HG03159 (cell line): ENCODE measurements around the gene ZNF516.

Source experiments
- ATAC-seq: cut with Tn5 transposase; IDR thresholded peaks from one replicate; pipeline ENCODE4 v1.9.1; 2021; ENCODE audit warnings: mild to moderate bottlenecking, moderate library complexity; ENCODE audit not compliant: unreplicated experiment

ZNF516 gene

DNA sequence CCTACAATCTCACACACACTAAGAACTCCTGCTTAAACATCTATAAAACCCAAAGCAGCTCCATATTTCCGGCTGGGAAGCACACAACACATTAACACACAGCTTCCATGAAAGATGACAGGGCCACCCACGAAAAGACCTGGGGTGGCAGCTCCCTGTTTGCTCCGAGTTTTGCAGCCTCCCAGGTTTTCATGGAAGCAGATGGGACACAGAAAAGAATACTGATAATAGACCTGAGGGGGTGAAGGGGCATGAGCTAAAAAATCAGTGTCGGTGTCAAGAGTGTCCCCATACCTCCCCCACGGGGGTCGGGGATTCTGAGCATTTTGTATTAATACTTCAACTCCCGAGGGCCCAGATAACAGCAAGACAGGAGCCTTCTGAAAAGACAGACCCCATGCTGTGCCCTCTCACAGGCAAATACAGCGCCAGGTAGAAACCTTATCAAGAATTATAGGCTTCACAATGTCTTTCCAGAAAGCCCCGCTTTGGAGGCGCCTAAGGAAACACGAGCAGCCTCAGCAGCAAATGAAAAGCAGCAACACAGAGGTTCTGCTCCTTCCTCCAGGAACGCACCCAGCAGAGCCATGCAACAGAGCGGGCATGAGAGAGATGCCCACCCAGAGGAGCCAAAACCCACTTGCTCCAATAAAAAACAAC lies 50.5 kb downstream of the ZNF516 start:
- no peak for ATAC-seq

DNA sequence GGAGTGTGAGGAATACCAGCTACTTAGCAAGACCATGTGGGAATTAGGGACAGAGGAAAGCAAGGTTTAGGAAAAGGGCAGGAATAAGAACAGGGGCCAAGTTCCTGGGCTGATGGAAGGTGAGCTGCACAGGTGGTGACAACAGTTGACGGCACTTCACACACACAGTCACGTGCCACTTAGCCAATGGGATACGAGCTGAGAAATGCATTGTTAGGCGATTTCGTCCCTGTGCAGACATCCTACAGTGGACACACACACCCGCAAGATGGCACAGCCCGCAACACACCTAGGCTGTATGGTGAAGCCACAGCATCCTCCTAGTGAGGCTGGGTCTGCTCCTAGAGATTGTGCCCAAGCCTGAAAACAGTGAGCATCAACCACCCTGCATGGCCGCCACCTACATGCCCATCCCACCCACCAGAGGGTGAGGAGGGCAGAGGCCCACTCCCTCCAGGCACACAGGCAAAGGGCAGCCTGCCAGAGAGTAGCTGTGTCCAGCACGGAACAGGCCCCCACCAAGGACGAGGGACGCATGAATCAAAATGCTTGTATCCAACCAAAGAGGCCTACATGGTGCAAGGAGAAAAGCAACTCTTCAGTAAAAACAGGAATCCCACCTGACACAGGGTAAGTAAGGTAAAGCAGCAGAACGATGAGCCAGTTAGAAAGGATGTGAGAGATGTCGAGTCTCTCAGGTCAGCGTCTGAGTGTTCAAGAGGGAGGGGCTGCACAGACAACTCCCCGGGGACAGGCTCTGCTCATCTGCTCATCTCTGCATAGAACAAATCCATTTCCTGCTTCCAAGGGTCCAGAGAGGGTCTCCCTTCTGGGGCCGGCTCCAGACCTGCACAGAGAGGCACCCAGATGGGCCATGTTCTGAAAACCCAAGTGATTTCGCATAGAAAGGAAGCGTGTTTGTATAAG lies 51.3 kb downstream of the ZNF516 start:
- no peak for ATAC-seq

DNA sequence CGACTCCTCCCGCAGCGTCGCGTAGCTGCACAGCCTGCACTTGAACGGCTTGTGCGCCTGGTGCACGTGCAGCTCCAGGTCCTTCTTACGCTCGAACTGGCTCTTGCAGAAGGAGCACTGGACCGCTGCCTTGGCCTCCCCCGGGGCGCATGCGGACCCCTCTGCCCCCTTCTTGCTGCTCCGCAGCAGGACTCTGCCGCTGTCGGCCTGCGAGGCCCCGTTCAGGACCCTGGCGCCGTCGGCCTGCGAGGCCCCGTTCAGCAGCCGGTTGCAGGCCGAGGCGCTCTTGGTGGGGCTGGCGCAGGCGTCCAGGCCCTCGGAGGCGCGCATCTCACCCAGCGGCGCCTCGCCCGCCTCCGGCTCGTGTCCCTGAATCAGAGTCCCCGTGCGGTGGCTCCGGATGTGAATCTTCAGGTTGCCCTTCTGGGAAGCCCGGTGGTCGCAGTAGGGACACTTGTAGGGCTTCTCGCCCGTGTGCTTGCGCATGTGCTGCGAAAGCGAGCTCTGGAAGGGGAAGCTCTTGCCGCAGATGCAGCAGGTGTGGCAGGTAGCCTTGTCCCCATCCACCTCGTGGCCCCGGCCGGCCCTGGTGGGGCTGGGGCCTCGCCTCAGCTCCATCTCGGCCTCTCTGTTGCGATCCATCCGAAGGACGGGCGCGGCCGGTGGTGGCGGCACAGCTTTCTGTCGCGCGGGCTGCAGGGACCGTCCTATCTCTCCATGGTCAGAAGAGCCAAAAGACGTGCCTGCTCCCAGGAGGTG lies 52.5 kb downstream of the ZNF516 start:
- no peak for ATAC-seq

DNA sequence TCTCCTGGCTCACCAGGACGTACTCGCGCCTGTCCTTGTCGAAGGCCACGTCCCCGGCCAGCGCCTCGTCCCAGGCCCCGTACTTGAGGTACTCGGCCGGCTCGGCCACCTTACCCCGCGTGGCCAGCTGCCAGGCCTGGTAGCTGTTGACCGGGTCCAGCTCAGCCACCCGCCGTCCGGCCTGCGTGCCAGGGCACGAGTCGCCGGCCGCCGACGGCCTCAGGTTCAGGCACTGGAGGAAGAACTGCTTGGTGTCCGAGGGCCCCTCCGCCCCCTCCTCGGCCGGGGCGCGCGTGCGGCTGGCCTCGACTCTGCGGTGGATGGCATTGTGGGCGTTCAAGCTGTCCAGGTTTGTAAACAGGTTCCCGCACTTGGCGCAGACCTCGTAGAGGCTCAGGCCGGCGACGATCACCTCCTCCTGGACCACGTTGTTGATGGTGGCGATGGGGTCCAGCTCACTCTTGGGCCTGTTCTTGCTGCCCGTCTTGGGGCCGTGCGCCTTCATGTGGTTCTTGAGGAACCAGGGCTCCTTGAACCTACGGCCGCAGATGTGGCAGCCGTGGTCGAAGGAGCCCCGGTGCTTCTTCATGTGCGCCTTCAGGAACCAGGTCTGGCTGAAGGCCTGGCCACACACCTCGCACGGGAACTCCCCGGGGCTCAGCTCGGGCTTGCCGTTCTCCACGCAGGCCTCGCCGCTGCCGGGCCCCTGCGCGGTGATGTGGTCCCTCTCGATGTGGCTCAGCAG lies 53.2 kb downstream of the ZNF516 start:
- ATAC-seq, result no peak

DNA sequence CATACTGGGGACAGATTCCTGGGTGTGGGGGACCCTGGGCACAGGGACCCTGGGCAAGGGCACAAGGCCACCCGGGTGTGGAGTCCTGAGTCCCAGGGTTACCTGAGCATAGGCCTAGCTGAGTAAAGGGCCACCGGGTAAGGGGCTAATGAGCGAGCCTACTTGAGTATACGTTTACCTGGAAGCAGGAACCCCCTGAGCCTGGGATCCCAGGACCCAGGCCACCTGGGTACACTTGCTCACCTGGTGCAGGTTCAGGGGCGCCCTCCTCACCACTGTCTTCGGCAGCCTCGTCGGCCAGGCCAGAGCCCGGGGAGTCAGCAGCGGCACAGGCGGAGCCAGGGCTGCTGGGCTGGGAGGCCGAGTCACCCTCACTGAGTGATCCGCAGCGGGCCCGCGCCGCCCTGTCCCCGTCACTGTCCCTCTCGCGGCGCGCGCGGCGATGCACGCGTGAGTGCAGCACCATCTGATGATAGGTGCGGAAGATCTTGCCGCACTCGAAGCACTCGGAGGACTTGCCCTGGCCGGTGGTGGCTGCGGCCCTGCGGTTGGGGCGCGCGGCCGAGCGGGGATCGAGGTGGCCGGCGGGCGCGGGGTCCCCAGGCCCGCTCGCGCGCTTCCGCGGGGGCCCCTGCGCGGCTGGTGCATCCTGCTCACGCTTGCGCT lies 53.9 kb downstream of the ZNF516 start:
- ATAC-seq, result no peak

DNA sequence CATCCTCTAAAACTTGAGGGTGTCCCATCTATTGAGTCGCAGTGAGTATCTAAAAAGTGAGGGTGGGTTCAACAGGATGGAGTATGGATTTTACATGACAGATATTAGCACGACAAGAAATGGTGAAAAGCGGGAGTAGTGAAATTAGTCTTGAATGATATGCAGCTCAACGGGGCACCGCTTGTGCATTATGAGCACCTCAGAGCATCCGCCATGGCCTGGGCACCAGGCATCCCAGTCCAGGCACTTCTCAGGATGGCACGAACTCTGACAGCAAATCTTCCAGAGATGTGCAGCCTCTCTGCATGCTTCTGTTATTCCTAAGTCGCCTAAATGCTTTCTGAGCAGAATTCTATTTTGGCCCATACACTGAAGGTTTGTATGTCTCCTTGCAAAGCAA lies 57.1 kb downstream of the ZNF516 start:
- no peak for ATAC-seq

DNA sequence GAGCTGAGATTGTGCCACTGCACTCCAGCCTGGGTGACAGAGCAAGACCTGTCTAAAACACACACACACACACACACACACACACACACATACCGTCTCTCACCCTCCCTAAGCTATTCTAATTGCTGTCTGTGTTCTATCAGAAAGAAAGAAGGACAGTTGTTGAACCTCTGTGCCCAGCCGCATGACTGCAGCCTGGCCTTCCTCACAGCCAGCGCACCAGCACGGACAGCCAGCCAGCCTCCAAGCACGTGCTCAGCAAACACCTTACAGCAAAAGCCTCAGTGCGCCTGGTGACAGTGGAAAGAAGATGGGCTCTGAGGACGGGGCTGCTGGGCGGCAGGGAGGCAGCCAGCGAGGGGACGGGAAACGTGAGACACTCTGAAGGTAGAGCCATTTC lies 58.0 kb downstream of the ZNF516 start:
- no peak for ATAC-seq

DNA sequence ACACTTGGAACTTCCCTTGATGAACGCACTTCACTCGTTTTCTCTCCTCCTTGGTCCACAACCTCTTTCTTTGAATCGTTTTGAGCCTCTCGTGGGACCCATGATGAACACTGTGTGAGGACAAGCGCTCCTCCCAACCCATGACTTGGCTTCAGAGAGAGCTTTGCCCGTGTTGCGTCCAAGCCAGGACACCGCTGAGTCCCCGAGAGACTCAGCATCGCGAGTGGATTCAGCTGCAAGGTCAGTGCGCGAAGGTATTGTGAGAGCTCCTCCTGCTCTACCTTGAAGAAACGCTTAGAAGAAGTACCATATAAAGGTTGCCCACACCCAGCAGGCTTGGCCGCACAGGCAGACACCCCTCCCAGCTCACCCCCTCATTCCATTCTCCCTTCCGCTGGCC lies 58.7 kb downstream of the ZNF516 start:
- ATAC-seq, result no peak

DNA sequence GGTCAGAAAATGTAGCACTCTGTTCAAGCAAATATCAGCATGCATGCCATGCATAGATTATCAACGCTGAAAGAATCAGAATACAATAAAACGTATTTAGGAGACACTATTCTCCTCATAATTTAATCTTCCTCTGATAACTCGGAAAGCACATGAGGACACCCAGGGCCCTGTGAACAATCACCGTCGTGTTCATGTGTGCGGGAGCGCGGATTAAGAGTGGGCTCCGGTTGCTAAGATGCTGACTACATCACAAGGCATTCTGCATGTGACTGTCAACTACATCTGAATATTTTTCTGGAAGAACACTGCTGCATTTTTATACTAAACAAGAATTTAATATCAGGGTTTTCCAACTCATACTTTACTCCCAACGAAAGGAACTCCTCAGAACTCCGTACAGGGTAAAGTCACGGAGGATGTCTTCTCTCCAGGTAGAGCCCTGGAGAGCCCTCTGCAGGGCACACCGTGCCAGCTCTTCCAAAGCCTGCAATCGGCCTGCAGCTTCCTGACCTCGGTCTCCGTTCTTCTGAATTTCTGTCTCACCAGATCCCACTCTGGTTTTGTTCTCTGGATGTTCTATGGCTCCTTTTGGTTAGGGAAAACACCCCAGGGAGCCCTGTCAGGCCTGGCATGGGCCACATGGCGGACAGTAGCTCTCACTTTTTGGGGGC lies 59.6 kb downstream of the ZNF516 start:
- ATAC-seq, result no peak

DNA sequence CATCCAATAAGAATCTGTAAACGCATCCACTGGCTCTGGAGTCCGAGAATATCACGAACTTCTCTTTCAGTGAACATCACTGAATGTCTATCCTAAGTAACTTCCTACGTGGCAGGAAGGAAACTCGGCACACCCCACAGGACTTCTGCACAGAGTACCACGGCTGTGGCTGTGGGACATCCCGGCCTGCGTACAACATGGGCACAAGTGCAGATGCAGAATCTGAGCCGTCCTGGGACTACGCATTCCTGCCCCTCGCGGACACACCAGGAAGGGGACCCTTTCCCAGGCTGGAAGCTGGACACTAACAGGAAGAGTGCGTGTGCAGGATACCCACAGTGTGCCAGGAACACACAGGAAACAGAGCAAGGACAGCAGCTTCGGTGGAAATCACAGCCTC lies 60.6 kb downstream of the ZNF516 start:
- no peak for ATAC-seq

DNA sequence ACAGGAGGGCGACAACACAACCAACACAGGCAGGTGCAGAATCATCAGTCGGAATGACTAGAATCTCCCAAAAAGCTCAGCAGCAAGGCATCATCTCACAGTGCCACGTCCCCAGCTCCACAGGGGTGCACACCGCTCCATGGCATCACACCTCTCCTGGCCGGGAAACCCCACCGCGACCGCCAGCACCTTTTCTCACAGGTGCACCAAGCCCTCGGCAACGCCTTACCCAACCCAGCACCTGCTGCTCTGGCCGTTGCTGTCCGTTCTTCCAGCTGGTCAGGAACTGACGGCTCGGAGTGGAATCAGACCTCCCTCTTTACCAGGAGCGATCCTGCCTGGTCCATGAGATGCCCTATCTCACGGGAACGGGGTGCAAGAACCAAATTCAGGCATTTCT lies 61.3 kb downstream of the ZNF516 start:
- no peak for ATAC-seq

DNA sequence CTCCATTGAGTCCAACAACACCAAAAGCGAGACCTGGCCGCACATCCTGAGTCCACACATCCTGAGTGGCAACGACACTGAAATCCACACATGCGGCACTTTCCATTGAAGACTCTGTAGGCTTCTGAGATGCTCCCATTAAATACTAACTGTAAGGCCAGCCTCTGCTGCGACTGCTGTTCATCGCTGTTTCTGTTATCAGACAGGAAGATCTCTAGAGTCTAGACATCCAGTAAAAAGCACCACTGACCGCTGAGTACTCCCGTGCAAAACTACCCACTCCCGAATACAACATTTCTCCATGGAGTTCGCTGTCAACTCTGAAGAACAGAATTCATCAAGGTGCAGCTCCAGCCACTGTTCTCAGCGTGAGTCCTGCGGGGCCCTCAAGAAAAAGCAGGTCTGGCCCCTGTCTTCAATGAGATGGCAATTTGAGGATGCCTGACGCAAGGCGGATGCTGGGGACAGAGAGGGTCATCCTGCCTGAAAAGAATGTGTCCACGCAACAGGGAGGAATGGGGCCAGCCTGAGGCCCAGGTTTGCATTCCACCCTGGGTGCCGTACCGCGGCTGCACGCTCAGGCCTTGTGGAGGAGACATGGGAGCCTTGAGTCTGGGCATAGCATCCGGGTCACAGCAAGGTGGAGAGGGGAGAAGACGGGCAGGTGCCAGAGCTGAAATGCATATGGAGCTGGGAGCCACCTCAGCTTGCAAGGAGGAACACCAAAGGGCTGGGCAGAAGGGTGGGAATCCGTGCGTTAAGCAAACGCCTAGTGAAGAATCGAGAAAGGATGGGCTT lies 61.9 kb downstream of the ZNF516 start:
- no peak for ATAC-seq

DNA sequence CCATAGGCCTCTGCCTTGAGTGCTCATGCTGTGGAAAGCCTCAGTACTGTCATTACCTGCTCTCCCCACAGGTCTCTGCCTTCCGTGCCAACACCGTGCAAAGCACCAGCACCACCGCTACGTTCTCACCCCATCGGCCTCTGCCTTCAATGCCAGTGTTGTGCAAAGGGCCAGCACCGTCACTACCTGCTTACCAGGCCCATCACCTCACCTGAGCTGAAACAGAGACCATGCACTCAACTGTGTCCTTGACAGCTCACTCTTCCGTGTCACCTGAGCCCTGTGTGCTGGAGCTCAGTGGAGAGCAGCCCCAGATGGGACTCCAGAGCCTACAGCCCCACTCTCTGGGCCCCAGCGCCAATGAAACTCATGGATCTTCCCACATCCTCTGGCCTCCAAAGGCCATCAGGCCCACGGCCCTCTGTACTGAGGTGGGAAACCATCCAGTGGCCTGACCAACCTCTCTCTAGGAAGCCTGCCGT lies 62.7 kb downstream of the ZNF516 start:
- no peak for ATAC-seq

DNA sequence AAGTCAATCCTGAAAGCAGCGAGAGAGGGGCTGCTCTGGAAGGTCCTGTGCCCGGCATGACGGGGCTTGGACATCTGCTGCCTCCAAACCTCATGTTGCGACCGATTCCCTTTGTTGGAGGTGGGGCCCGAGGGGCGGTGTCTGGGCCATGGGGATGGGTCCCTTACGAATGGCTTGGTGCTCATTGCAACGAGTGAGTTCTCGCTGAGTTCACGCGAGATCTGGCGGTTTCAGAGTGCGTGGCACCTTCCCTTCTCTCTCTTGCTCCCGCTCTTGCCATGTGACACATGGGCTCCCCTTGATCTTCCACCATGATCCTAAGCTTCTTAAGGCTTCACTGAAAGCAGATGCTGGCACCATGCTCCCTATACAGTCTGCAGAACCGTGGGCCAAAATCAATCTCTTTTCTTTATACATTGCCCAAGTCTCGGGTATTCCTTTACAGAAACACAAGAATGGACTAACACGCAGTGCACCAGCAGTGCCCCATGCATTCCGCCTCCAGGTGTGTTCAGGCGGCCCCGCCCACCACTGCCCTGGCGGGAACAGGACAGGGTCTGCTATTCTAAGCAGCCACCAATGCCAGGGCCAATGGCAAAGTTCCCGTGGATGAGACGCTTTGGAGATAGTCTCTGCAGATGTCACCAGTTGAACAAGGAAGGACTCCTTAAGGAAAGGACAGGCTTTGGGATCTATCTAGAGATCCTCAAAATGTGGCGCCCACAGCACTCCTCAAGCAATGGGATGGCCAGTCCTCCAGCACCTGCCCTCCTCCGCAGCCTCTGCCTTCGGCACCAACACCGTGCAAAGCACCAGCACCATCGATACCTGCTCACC lies 63.4 kb downstream of the ZNF516 start:
- no peak for ATAC-seq

DNA sequence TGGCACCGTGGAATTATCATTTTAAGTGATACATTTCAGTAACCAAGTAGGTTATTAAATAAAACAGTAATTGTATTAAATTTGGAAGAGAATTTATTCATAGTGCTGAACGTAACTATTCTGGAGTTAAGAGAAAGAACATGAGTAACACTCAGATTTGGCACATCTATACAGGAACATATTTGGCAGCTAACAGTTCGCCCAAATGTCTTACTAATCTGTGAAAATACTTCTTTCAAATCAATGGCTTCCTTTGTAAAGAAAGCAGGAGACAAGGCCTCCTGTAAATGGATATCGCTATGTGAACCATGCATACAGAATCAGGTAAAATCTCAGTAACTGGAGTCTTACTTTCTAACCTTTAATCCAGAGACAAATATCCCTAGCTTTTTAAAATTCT lies 64.4 kb downstream of the ZNF516 start:
- ATAC-seq, result no peak

DNA sequence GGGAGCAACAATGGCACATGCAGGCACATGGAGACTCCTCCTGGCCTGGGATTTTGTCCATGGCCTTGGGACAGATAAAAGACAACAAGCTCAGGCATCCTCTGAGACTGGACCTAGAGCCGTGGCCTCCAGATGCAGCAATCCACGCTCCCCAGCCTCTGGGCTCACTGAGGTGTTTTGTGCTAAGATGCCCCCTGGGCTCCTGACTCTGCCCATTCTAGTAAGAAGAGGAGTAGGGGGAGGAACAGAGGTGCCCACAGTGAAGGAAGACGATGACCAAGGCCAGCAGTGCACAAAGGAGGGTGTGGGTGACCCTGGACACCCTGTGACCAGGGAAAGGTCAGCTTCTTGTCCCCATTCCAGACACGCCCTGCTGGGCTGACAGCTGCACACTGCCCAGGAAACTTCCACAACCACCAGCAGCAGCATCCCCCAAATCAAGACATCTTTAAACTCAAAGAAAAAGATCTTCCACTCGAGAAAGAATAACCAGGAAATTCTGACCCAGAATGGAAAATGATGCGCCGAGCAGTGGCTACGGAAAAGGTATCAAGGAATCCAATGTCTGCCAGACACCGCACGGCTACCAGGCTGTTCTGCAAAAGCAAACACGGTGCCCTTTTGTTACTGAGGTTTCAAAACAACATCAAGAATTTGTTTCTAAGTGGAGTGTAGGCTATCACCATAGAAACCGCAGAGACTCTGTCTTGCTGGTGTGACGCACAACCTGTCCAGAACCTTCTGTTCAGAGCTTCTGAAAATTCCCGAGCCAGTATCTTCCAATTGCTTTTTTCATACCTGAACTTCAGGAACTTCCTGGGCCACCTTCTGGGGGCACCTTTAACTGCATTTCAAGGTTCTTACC lies 65.5 kb downstream of the ZNF516 start:
- no peak for ATAC-seq
